Gastroesophageal sphincter (tissue), 3 donors: Measurements from ENCODE around the gene XPO1.

Experiments used
- CTCF ChIP-seq, 4 experiments: fragments of 200-600 bp in 2 of 4; fragments of 450-650 bp in 2 of 4; sonication (generic) in 1 of 4; IDR thresholded peaks; one replicate each; pipeline ENCODE4 v1.5.1; 2017 to 2019; ENCODE audit warnings: antibody characterized with exemption in 4 of 4, mild to moderate bottlenecking in 2 of 4, moderate library complexity in 2 of 4
- EP300 ChIP-seq: sonication (generic); formaldehyde crosslinking; IDR thresholded peaks from one replicate; pipeline ENCODE4 v1.6.1; 2017; ENCODE audit warnings: antibody characterized with exemption, mild to moderate bottlenecking

DNA sequence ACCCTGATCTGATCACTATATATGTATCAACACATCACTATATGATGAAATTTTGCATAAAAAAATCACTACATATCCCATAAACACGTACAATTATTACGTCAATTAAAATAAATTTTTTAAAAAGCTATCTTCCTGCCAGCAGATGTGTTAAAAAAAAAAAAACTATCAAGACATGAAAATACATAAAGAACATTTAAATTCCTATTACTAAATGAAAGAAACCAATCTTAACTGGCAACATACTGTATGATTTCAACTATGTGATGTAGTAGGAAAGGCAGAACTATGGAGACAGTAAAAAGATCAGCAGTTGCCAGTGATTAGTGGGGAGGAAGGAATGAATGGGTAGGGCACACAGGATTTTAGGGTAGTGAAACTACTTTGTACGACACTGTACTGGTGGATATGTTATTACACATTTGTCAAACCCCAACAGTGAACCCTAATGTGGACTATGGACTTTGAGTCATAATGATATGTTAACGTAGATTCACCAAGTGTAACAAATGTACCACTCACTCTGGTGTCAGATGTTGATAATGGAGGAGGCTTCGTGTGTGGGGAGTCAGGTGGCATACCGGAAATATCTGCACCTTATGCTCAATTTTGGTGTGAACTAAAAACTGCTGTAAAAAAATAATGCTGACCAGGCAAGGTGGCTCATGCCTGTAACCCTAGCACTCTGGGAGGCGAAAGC is 94.7 kb downstream of the XPO1 start:
- TF ChIP-seq CTCF (IDR thresholded peaks at IDR 0.05), result no peak
- TF ChIP-seq EP300, result no peak
